ENCODE results near the gene OR4Q3.
"Not testable (repeated sequence)": the region's sequence is repeated elsewhere in the genome, so short reads cannot be mapped to it uniquely, and the experiment has no call there.

OR4Q3 gene

DNA sequence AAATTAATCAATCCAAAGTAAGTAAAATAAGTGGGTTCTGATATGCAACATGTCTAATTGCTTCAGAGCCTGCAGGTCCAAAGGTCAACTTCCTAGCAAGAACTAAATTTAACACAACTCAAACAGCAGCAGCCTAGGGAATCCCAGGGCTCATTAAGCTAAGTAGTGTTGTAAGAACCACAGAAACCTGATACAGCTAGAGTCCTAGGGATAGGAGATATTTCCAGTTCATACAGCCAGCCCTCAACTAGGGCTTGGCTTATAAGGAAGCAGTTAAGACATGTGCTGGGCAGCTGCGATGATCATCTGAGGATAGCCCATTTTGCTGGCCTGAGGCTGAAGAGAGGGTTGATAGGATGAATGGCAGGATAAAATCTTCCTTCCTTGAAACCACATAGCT is at the start of gene OR4Q3:
OR4Q3 (plus strand) TSS at position 316 of the 400 bp plus-strand sequence.
- DNase-seq (ENCODE audit: low read depth in 2 of 2), result no peak

DNA sequence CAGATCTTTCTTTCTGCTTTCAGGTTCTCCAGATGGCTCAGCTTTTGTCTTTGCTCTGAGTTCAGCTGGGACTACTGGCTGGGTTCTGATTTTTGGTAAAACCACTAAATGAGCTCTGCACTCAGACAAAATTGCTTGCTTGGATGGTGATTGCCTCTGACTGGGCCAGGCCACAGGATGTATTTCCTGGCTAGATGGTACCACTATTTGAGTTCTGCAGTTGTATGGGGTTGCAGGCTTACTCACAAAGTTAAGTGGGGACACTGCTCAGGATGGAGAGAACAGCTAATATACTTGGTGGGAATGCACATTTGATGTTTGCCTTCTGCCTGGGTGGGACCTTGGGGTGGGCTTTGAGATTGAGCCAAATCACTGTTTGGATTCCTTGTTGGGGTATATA is 14.0 kb upstream of the OR4Q3 start:
- DNase-seq (ENCODE audit: low read depth in 2 of 2), result no peak

DNA sequence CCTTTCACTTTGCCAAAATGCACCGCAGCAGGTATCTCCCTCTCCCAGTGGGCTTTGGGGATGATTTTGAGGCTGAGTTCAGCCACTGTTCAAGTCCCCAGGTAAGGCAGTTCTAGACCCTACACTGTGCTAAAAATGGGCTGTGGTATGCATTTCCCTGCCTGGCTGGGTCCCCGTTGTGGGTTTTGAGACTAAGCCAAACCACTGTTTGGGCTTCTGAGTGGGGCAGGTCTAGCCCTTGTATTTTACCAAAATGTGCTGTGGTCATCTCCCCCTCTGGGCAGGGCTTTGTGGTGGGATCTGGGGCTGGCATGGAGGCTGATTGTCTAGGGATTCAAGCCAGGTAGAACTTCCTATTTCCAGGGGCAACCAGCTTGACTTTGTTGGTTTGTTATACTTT is 13.6 kb upstream of the OR4Q3 start:
- no peak for DNase-seq (ENCODE audit: low read depth in 2 of 2)

DNA sequence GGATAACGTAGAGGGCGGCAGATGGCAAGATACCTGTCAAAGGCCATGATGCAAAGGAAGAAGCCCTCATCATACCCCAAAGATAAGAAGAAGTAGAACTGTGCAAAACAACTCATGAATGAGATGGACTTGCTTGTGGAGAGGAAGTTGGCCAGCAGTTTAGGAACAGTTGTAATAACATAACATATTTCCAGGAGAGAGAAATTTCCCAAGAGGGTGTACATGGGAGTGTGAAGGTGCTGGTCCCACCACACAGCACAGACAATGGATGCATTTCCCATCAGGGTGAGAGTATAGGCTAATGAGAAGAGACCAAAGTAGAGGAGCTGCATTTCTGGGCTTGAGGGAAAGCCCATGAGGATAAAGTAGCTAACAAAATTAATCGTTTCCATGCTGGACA is 9.5 kb upstream of the OR4Q3 start:
- DNase-seq (ENCODE audit: low read depth in 2 of 2), result not testable (repeated sequence)

GRCh38 chr14:19752316-19752715 is 8.9 kb downstream of the OR4Q3 start:
- not testable (repeated sequence) for DNase-seq (ENCODE audit: low read depth in 2 of 2)

- no peak for DNase-seq (ENCODE audit: low read depth in 2 of 2)
These were observed 10.8 kb downstream of the OR4Q3 start for GRCh38 chr14:19754172-19754571.

- not testable (repeated sequence) for DNase-seq (ENCODE audit: low read depth in 2 of 2)
These were observed 28.1 kb downstream of the OR4Q3 start for GRCh38 chr14:19771491-19771890.

GRCh38 chr14:19771895-19772430 is 28.6 kb downstream of the OR4Q3 start:
- DNase-seq (ENCODE audit: low read depth in 2 of 2), result no peak

GRCh38 chr14:19772454-19772853 is 29.1 kb downstream of the OR4Q3 start:
- not testable (repeated sequence) for DNase-seq (ENCODE audit: low read depth in 2 of 2)

DNA sequence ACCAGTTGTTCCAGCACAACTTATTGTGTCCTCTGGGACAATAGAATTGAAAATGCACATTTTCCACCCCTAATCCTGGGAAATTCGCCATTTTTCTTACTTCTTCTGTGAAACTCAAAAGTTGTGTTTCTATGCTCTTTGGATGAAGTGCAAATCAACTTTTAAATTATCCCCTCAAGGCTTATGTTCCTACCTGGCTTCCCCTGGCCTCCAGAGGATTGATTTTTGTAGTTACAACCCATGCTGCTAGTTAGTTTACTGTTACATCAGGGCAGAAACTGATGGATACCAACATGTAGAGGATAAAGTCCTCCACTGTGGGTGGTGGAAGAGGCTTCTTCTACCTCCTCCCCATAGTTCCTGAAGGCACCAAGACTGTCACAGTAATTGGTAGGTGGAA is 29.8 kb downstream of the OR4Q3 start, which contains the start of gene OR4M1:
OR4M1 (plus strand) TSS at position 301 of the 400 bp plus-strand sequence. CDS start 6,819 bp downstream, outside the sequence.
- not testable (repeated sequence) for DNase-seq (ENCODE audit: low read depth in 2 of 2)

GRCh38 chr14:19775587-19775986 is 32.2 kb downstream of the OR4Q3 start:
- DNase-seq (ENCODE audit: low read depth in 2 of 2), result no peak

DNA sequence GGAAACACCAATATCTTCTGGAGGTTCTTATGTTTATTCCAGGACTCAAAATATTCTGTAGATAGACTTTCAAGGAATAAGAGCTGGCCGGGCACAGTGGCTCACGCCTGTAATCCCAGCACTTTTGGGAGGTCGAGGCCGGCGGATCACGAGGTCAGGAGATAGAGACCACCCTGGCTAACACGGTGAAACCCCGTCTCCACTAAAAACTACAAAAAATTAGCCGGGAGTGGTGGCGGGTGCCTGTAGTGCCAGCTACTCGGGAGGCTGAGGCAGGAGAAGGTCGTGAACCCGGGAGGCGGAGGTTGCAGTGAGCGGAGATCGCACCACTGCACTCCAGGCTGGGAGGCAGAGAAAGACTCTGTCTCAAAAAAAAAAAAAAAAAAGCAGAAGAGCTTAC is 42.5 kb downstream of the OR4Q3 start:
- DNase-seq (ENCODE audit: low read depth in 2 of 2), result not testable (repeated sequence)

- not testable (repeated sequence) for DNase-seq (ENCODE audit: low read depth in 2 of 2)
These were observed 43.9 kb downstream of the OR4Q3 start for GRCh38 chr14:19787318-19787717.

- DNase-seq (ENCODE audit: low read depth in 2 of 2), result not testable (repeated sequence)
These were observed 44.8 kb downstream of the OR4Q3 start for GRCh38 chr14:19788150-19788549.

DNA sequence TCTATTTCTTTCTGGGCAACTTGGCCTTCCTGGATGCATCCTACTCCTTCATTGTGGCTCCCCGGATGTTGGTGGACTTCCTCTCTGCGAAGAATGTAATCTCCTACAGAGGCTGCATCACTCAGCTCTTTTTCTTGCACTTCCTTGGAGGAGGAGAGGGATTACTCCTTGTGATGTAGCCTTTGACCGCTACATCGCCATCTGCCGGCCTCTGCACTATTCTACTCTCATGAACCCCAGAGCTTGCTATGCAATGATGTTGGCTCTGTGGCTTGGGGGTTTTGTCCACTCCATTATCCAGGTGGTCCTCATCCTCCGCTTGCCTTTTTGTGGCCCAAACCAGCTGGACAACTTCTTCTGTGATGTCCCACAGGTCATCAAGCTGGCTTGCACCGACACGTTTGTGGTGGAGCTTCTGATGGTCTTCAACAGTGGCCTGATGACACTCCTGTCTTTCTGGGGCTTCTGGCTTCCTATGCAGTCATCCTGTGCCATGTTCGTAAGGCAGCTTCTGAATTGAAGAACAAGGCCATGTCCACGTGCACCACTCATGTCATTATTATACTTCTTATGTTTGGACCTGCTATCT is 53.2 kb downstream of the OR4Q3 start:
- not testable (repeated sequence) for DNase-seq (ENCODE audit: low read depth in 2 of 2)
